Tibial nerve (tissue), 4 donors: ENCODE measurements around the gene SLC17A6. TPM values are rescaled to one million over a fixed set of nuclear protein-coding genes. Genes with fewer than 3 reads are reported as not detected.

ENCODE experiments used
- DNase-seq, 2 donors: peaks; one replicate each; pipeline ENCODE4 v3.0.0-alpha.2; 2019; ENCODE audit warnings: low spot score in 2 of 2
- H3K27ac ChIP-seq, 4 donors: fragments of 200-600 bp; sonication (generic) in 3 of 4; one replicate each; pipeline ENCODE4 v1.5.1; 2017 to 2019; ENCODE audit warnings: mild to moderate bottlenecking in 1 of 4
- H3K27me3 ChIP-seq, 2 donors: fragments of 200-600 bp; sonication (generic) in 1 of 2; one replicate each; pipeline versions ENCODE4 v1.5.1 to v1.6.0; 2017 to 2019
- H3K36me3 ChIP-seq, 3 donors: fragments of 200-600 bp; sonication (generic); one replicate each; pipeline ENCODE4 v1.5.1; 2018 to 2019
- H3K4me1 ChIP-seq, 4 donors: fragments of 200-600 bp; sonication (generic) in 3 of 4; one replicate each; pipeline ENCODE4 v1.5.1; 2017 to 2019
- H3K4me3 ChIP-seq, 4 donors: fragments of 200-600 bp; sonication (generic) in 3 of 4; one replicate each; pipeline ENCODE4 v1.5.1; 2017 to 2019; ENCODE audit warnings: mild to moderate bottlenecking in 1 of 4, moderate library complexity in 1 of 4
- H3K9me3 ChIP-seq, 4 donors: fragments of 200-600 bp; sonication (generic) in 3 of 4; one replicate each; pipeline ENCODE4 v1.5.1; 2017 to 2019
- CTCF ChIP-seq, 5 experiments: fragments of 200-600 bp in 3 of 5; fragments of 450-650 bp in 2 of 5; sonication (generic) in 3 of 5; IDR thresholded peaks; one replicate each; pipeline ENCODE4 v1.5.1; 2016 to 2019; ENCODE audit warnings: antibody characterized with exemption in 5 of 5, mild to moderate bottlenecking in 3 of 5, moderate library complexity in 2 of 5
- EP300 ChIP-seq, 2 donors: sonication (generic); formaldehyde crosslinking; IDR thresholded peaks; one replicate each; pipeline ENCODE4 v1.6.1; 2017; ENCODE audit warnings: antibody characterized with exemption in 2 of 2, mild to moderate bottlenecking in 1 of 2
- POLR2A ChIP-seq, 2 donors: fragments of 450-650 bp; IDR thresholded peaks; one replicate each; pipeline ENCODE4 v1.6.1; 2017; ENCODE audit warnings: antibody characterized with exemption in 2 of 2, mild to moderate bottlenecking in 2 of 2, moderate library complexity in 2 of 2
- WGBS, 2 donors: methylation state at CpG; one replicate each; pipeline ENCODE4 v1.1.5; 2018; 5-methylcytosine and 5-hydroxymethylcytosine counted together
- total RNA-seq, 4 donors: library from RNA; depleted of rRNA; stranded (reverse); fragments of >200 nt; gene quantifications; one replicate each; pipeline ENCODE4 v1.1.0, GENCODE V29; 2016

The SLC17A6 gene
- total RNA-seq, 4 donors from 2014 or later = not detected

- WGBS, 2 donors = 75 to 80% methylated on average over 4 of the region's 4 CpGs
- H3K4me3 ChIP-seq = no peak overlapping the region
- TF ChIP-seq EP300 (IDR thresholded peaks at IDR 0.05) = no peak
- H3K27ac ChIP-seq = no peak overlapping the region
- no peaks in the 10 kb centered on the region for H3K36me3 ChIP-seq
- no peaks in the 10 kb centered on the region for H3K9me3 ChIP-seq
- H3K27me3 ChIP-seq = peaks cover 0 to 29% of the 10 kb centered on the region in 2 donors
- peaks cover 0 to 9% (median 0%) of the 10 kb centered on the region in 4 donors for H3K4me1 ChIP-seq
- DNase-seq = no peak
Observed at GRCh38 chr11:22347857-22348487, 9.8 kb downstream of the SLC17A6 start.

- DNase-seq = no peak
- H3K4me1 ChIP-seq = no peaks in the 10 kb centered on the region
- no peak for TF ChIP-seq CTCF (IDR thresholded peaks at IDR 0.05)
- no peak for TF ChIP-seq POLR2A (IDR thresholded peaks at IDR 0.05)
- no peak for TF ChIP-seq EP300 (IDR thresholded peaks at IDR 0.05)
- H3K27ac ChIP-seq = no peak overlapping the region
- WGBS, 2 donors = 68 to 81% methylated on average over 2 of the region's 2 CpGs
- no peaks in the 10 kb centered on the region for H3K36me3 ChIP-seq
- no peak overlapping the region for H3K4me3 ChIP-seq
- H3K9me3 ChIP-seq = no peaks in the 10 kb centered on the region
- peaks cover 0 to 14% of the 10 kb centered on the region in 2 donors for H3K27me3 ChIP-seq
Observed at GRCh38 chr11:22349491-22349890, 11.3 kb downstream of the SLC17A6 start.

GRCh38 chr11:22359295-22359694 is 21.1 kb downstream of the SLC17A6 start:
- Histone ChIP-seq H3K4me3 (no peak overlapping the region), H3K36me3 (no peaks in the 10 kb centered on the region), H3K4me1 (no peaks in the 10 kb centered on the region), H3K9me3 (no peaks in the 10 kb centered on the region), H3K27ac (no peak overlapping the region), H3K27me3 (no peaks in the 10 kb centered on the region)
- WGBS, 2 donors = 84 to 89% methylated on average over 2 of the region's 2 CpGs
- TF ChIP-seq POLR2A (IDR thresholded peaks at IDR 0.05) (no peak), EP300 (IDR thresholded peaks at IDR 0.05) (no peak)
- DNase-seq = no peak

GRCh38 chr11:22371160-22371559 is 33.0 kb downstream of the SLC17A6 start:
- Histone ChIP-seq H3K9me3 (no peaks in the 10 kb centered on the region), H3K27ac (no peak overlapping the region), H3K4me3 (no peak overlapping the region), H3K4me1 (no peaks in the 10 kb centered on the region), H3K27me3 (no peaks in the 10 kb centered on the region), H3K36me3 (no peaks in the 10 kb centered on the region)
- DNase-seq = no peak
- 53 to 63% methylated on average over 3 of the region's 3 CpGs for WGBS, 2 donors
- TF ChIP-seq CTCF (IDR thresholded peaks at IDR 0.05) (no peak), POLR2A (IDR thresholded peaks at IDR 0.05) (no peak), EP300 (IDR thresholded peaks at IDR 0.05) (no peak)

- no peaks in the 10 kb centered on the region for H3K27me3 ChIP-seq
- WGBS, 2 donors = 36 to 59% methylated on average over 1 of the region's 1 CpG
- no peak for DNase-seq
- H3K36me3 ChIP-seq = no peaks in the 10 kb centered on the region
- H3K27ac ChIP-seq = no peak overlapping the region
- H3K4me3 ChIP-seq = no peak overlapping the region
- TF ChIP-seq CTCF (IDR thresholded peaks at IDR 0.05) (no peak), EP300 (IDR thresholded peaks at IDR 0.05) (no peak), POLR2A (IDR thresholded peaks at IDR 0.05) (no peak)
- peaks cover 0 to 9% (median 3%) of the 10 kb centered on the region in 4 donors for H3K4me1 ChIP-seq
- H3K9me3 ChIP-seq = no peaks in the 10 kb centered on the region
Observed at GRCh38 chr11:22387126-22387525, 48.9 kb downstream of the SLC17A6 start.

GRCh38 chr11:22389526-22390282 is 51.5 kb downstream of the SLC17A6 start:
- Histone ChIP-seq H3K36me3 (no peaks in the 10 kb centered on the region), H3K4me3 (no peak overlapping the region), H3K9me3 (no peaks in the 10 kb centered on the region), H3K4me1 (peaks cover 0 to 9% (median 3%) of the 10 kb centered on the region in 4 donors), H3K27ac (no peak overlapping the region), H3K27me3 (no peaks in the 10 kb centered on the region)
- 90 to 94% methylated on average over 6 of the region's 6 CpGs for WGBS, 2 donors
- TF ChIP-seq CTCF (IDR thresholded peaks at IDR 0.05) (no peak), POLR2A (IDR thresholded peaks at IDR 0.05) (no peak), EP300 (IDR thresholded peaks at IDR 0.05) (no peak)
- no peak for DNase-seq
